ENCODE results near the gene SMIM5. TPM values are rescaled to one million over a fixed set of nuclear protein-coding genes. Genes with fewer than 3 reads are reported as not detected.
"Not testable (repeated sequence)": the region's sequence is repeated elsewhere in the genome, so short reads cannot be mapped to it uniquely, and the experiment has no call there.

Gene SMIM5
- total RNA-seq, 1 donor from 2014 or later = not detected

DNA sequence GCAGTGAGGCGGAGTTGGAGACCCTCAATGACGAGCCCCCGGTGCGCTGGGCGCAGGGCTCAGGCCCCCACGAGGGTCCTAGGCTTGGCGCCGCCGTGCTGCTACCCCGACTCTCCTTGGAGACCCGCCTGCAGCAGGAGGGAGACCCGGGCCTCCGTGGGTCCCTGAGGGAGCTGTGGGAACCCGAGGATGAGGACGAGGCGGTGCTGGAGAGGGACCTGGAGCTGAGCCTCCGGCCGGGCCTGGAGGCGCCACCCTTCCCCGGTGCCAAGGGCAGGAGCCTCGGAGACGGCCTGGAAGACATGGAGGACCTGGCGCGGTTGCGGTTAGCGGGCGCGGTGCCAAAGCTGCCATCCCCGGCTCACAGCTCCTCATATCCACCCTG is 43.3 kb upstream of the SMIM5 start:
- DNase-seq (ENCODE audit: low spot score in 2 of 2) = no peak
- Histone ChIP-seq H3K27ac (peak overlapping the region; percentile 86 to 87), H3K4me3 (peak overlapping the region; percentile 71 to 79)

DNA sequence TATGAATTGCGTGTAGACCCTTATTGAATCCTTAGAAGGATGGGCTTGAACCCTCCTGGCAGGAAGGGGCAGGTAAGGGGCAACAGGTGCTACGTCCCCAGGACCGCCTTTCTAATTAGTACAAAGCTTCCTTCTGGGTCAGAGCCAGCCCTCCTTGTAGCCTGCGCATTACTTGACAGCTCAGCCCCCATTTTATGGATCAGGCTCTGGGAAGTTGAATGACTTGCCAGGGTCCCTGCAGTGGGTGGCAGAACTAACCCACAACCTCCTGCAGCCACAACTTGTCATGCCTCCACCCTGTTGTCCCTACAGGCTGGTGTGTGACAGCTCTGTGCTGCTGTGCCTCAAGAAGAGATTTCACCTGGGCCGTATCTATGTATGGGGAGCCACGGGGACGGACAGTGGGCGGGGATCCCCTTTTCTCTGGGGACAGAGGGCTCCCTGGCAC is 42.9 kb upstream of the SMIM5 start:
- no peak for DNase-seq (ENCODE audit: low spot score in 2 of 2)
- Histone ChIP-seq H3K4me3 (peak overlapping the region in 1 of 2 donors; percentile 71), H3K36me3 (no peaks in the 10 kb centered on the region), H3K27ac (no peak overlapping the region), H3K9me3 (no peaks in the 10 kb centered on the region), H3K4me1 (no peaks in the 10 kb centered on the region), H3K27me3 (no peaks in the 10 kb centered on the region)
- TF ChIP-seq CTCF (IDR thresholded peaks at IDR 0.05) = no peak
- intact Hi-C loops (cut with DNase I) = no loop called here

More for the DNA sequence above, 43.3 kb upstream of the SMIM5 start:
- no peaks in the 10 kb centered on the region for H3K4me1 ChIP-seq
- H3K27me3 ChIP-seq = no peaks in the 10 kb centered on the region
- intact Hi-C loops (cut with DNase I) = loop anchor here (1.0 kb wide), 2 partner anchors 65 to 164 kb away; partner anchors contain the start of gene LLGL2
- H3K36me3 ChIP-seq = no peaks in the 10 kb centered on the region
- no peak for TF ChIP-seq CTCF (IDR thresholded peaks at IDR 0.05)
- no peaks in the 10 kb centered on the region for H3K9me3 ChIP-seq

GRCh38 chr17:75590849-75591721 is 42.1 kb upstream of the SMIM5 start:
- no peaks in the 10 kb centered on the region for H3K36me3 ChIP-seq
- H3K27ac ChIP-seq = no peak overlapping the region
- no peak for TF ChIP-seq CTCF (IDR thresholded peaks at IDR 0.05)
- no peak for DNase-seq (ENCODE audit: low spot score in 2 of 2)
- intact Hi-C loops (cut with DNase I) = no loop called here
- H3K4me1 ChIP-seq = no peaks in the 10 kb centered on the region
- no peaks in the 10 kb centered on the region for H3K27me3 ChIP-seq
- no peak overlapping the region for H3K4me3 ChIP-seq
- H3K9me3 ChIP-seq = no peaks in the 10 kb centered on the region

GRCh38 chr17:75591722-75592302 is 41.4 kb upstream of the SMIM5 start:
- H3K4me1 ChIP-seq = no peaks in the 10 kb centered on the region
- H3K9me3 ChIP-seq = no peaks in the 10 kb centered on the region
- intact Hi-C loops (cut with DNase I) = no loop called here
- H3K36me3 ChIP-seq = no peaks in the 10 kb centered on the region
- no peaks in the 10 kb centered on the region for H3K27me3 ChIP-seq
- no peak overlapping the region for H3K4me3 ChIP-seq
- no peak overlapping the region for H3K27ac ChIP-seq
- no peak for TF ChIP-seq CTCF (IDR thresholded peaks at IDR 0.05)
- DNase-seq (ENCODE audit: low spot score in 2 of 2) = no peak

DNA sequence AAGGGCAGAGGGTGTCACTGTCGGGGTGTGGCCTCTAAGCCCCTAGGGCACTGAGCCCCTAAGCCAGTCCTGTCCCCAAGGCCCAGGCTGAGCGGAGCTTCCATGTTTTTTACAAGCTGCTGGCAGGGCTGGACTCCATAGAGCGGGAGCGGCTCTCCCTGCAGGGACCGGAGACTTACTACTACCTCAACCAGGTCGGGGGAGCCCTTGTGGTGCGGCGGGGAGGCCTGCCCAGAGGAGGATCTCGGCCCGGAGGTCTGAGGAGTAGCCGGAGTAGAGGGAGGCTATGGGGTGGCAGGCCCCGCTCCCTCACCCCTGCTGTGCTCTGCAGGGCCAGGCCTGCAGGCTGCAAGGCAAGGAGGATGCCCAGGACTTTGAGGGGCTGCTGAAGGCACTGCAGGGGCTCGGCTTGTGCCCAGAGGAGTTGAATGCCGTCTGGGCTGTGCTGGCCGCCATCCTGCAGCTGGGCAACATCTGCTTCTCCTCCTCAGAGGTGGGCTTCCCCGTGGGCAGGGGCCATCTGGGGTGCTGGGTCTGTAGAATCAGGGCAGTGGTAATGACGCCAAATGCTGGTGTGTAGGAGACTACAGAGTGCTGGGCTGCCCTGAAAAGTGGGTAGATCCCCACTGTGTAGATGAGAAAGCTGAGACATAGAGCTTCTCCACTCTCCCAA is 40.8 kb upstream of the SMIM5 start:
- H3K27me3 ChIP-seq = no peaks in the 10 kb centered on the region
- H3K36me3 ChIP-seq = no peaks in the 10 kb centered on the region
- H3K4me3 ChIP-seq = no peak overlapping the region
- H3K4me1 ChIP-seq = no peaks in the 10 kb centered on the region
- H3K27ac ChIP-seq = no peak overlapping the region
- no peak for TF ChIP-seq CTCF (IDR thresholded peaks at IDR 0.05)
- DNase-seq (ENCODE audit: low spot score in 2 of 2) = no peak
- H3K9me3 ChIP-seq = no peaks in the 10 kb centered on the region
- intact Hi-C loops (cut with DNase I) = no loop called here

DNA sequence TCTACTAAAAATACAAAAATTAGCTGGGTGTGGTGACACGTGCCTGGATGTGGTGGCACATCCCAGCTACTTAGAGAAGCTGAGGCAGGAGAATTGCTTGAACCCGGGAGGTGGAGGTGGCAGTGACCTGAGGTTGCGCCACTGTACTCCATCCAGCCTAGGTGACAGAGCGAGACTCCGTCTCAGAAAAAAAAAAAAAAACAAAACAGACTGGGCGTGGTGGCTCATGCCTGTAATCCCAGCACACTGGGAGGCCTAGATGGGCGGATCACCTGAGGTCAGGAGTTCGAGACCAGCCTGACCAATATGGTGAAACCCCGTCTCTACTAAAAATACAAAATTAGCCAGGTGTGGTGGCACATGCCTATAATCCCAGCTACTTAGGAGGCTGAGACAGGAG is 39.8 kb upstream of the SMIM5 start:
- H3K4me3 ChIP-seq; H3K36me3 ChIP-seq; H3K4me1 ChIP-seq; DNase-seq (ENCODE audit: low spot score in 2 of 2); H3K9me3 ChIP-seq; H3K27me3 ChIP-seq; intact Hi-C loops (cut with DNase I); H3K27ac ChIP-seq: not testable (repeated sequence)
